ENCODE data around the gene MKNK2.

The MKNK2 gene

GRCh38 chr19:2080336-2080988 lies 29.4 kb upstream of the MKNK2 start:
- no peak for DNase-seq

GRCh38 chr19:2079865-2080301 lies 28.8 kb upstream of the MKNK2 start:
- ATAC-seq (no peak), DNase-seq (no peak)

More at GRCh38 chr19:2080336-2080988, 29.4 kb upstream of the MKNK2 start:
- no peak for ATAC-seq

- no peak for ATAC-seq
Measured at GRCh38 chr19:2079076-2079864, 28.2 kb upstream of the MKNK2 start.

GRCh38 chr19:2077833-2078619 lies 27.0 kb upstream of the MKNK2 start:
- ATAC-seq (no peak), DNase-seq (no peak)

More at GRCh38 chr19:2079076-2079864, 28.2 kb upstream of the MKNK2 start:
- DNase-seq = no peak

- ATAC-seq (no peak), DNase-seq (no peak)
Measured at GRCh38 chr19:2077398-2077797, 26.4 kb upstream of the MKNK2 start.

- ATAC-seq (no peak), DNase-seq (no peak)
Measured at GRCh38 chr19:2076526-2076944, 25.5 kb upstream of the MKNK2 start.

- ATAC-seq (no peak), DNase-seq (no peak)
Measured at GRCh38 chr19:2072757-2073551, 21.9 kb upstream of the MKNK2 start.

- no peak for ATAC-seq
Measured at GRCh38 chr19:2070986-2071673, 20.1 kb upstream of the MKNK2 start.

GRCh38 chr19:2070436-2070827 lies 19.4 kb upstream of the MKNK2 start:
- DNase-seq (no peak), ATAC-seq (no peak)

More at GRCh38 chr19:2070986-2071673, 20.1 kb upstream of the MKNK2 start:
- no peak for DNase-seq

- DNase-seq (no peak), ATAC-seq (no peak)
Measured at GRCh38 chr19:2064788-2065524, 13.9 kb upstream of the MKNK2 start.

GRCh38 chr19:2064395-2064787 lies 13.3 kb upstream of the MKNK2 start:
- no peak for DNase-seq

GRCh38 chr19:2063824-2064223 lies 12.8 kb upstream of the MKNK2 start:
- DNase-seq (no peak), ATAC-seq (no peak)

More at GRCh38 chr19:2064395-2064787, 13.3 kb upstream of the MKNK2 start:
- no peak for ATAC-seq

- DNase-seq = no peak
- no peak for ATAC-seq
Measured at GRCh38 chr19:2062770-2063169, 11.7 kb upstream of the MKNK2 start.

GRCh38 chr19:2062389-2062729 lies 11.3 kb upstream of the MKNK2 start:
- ATAC-seq (no peak), DNase-seq (no peak)

- peak; percentile 89 for ATAC-seq
- DNase-seq = peak; percentile 100
Measured at GRCh38 chr19:2061495-2062388, 10.7 kb upstream of the MKNK2 start.

- ATAC-seq (peak; percentile 56), DNase-seq (no peak)
Measured at GRCh38 chr19:2060884-2061494, 9.9 kb upstream of the MKNK2 start.

- ATAC-seq = no peak
- DNase-seq = no peak
Measured at GRCh38 chr19:2059422-2060201, 8.6 kb upstream of the MKNK2 start.
